ENCODE data around the gene STXBP4.

STXBP4 gene

GRCh38 chr17:54996441-54996840 is 27.9 kb downstream of the STXBP4 start:
- no peak overlapping the region for H3K18ac ChIP-seq (ENCODE audit: low read length)
- no peak overlapping the region for H2BK120ac ChIP-seq (ENCODE audit: low read depth, low read length)
- H3K23ac ChIP-seq (ENCODE audit: low read depth, low read length, poor library complexity), result no peak overlapping the region
- H3K4me2 ChIP-seq (ENCODE audit: insufficient read depth, low read length, poor library complexity, severe bottlenecking), result no peak overlapping the region
- H4K91ac ChIP-seq (ENCODE audit: low read depth, low read length, poor library complexity), result no peak overlapping the region
- H3K4me3 ChIP-seq (ENCODE audit: low read length in 2 of 2), result no peak overlapping the region
- H2AK5ac ChIP-seq (ENCODE audit: low read depth, low read length), result no peak overlapping the region
- no peak overlapping the region for H2BK5ac ChIP-seq (ENCODE audit: low read length)
- H3K14ac ChIP-seq (ENCODE audit: low read length), result no peak overlapping the region
- no peak overlapping the region for H2BK15ac ChIP-seq (ENCODE audit: low read length)
- H4K8ac ChIP-seq (ENCODE audit: low read depth, low read length), result no peak overlapping the region
- no peak for DNase-seq (ENCODE audit: low spot score)
- H2BK12ac ChIP-seq (ENCODE audit: low read length), result no peak overlapping the region
- no peak overlapping the region for H3K27ac ChIP-seq (replicated peaks; ENCODE audit: low read length)
- WGBS, 2 donors (ENCODE audit: extremely low coverage in 2 of 2, insufficient read length in 2 of 2, insufficient replicate concordance in 1 of 2), result no CpG with 5 or more reads among the region's 1 CpG
- no peak overlapping the region for H2AFZ ChIP-seq (ENCODE audit: low read length)
- H3K4me1 ChIP-seq (ENCODE audit: control insufficient read depth in 2 of 2, insufficient read depth in 1 of 2, low read depth in 1 of 2, low read length in 2 of 2), result no peaks in the 10 kb centered on the region
- H3K79me1 ChIP-seq (ENCODE audit: low read depth, low read length), result no peaks in the 10 kb centered on the region
- no peak overlapping the region for H3K4ac ChIP-seq (ENCODE audit: low read length)
- peaks cover 0 to 44% of the 10 kb centered on the region in 2 donors for H3K36me3 ChIP-seq (replicated peaks in 1 of 2; ENCODE audit: control insufficient read depth in 2 of 2, insufficient read depth in 2 of 2, low read length in 2 of 2)
- H3K9ac ChIP-seq (ENCODE audit: low read depth, low read length, poor library complexity), result no peak overlapping the region
- no peaks in the 10 kb centered on the region for H3K27me3 ChIP-seq (ENCODE audit: control insufficient read depth in 3 of 3, insufficient read depth in 3 of 3, low read depth in 1 of 3, low read length in 3 of 3)
- H3K9me3 ChIP-seq (replicated peaks in 1 of 2; ENCODE audit: control insufficient read depth in 2 of 2, insufficient read depth in 1 of 2, low read depth in 1 of 2, low read length in 2 of 2), result no peaks in the 10 kb centered on the region

GRCh38 chr17:55002458-55002857 is 33.9 kb downstream of the STXBP4 start:
- Histone ChIP-seq H3K9ac (ENCODE audit: low read depth, low read length, poor library complexity) (no peak overlapping the region), H3K79me1 (ENCODE audit: low read depth, low read length) (no peaks in the 10 kb centered on the region), H3K23ac (ENCODE audit: low read depth, low read length, poor library complexity) (no peak overlapping the region), H3K4me3 (ENCODE audit: low read length in 2 of 2) (no peak overlapping the region), H3K4me2 (ENCODE audit: insufficient read depth, low read length, poor library complexity, severe bottlenecking) (no peak overlapping the region), H3K4ac (ENCODE audit: low read length) (no peak overlapping the region), H4K8ac (ENCODE audit: low read depth, low read length) (no peak overlapping the region), H3K4me1 (ENCODE audit: control insufficient read depth in 2 of 2, insufficient read depth in 1 of 2, low read depth in 1 of 2, low read length in 2 of 2) (no peaks in the 10 kb centered on the region), H3K36me3 (replicated peaks in 1 of 2; ENCODE audit: control insufficient read depth in 2 of 2, insufficient read depth in 2 of 2, low read length in 2 of 2) (peaks cover 0 to 46% of the 10 kb centered on the region in 2 donors), H3K27me3 (ENCODE audit: control insufficient read depth in 3 of 3, insufficient read depth in 3 of 3, low read depth in 1 of 3, low read length in 3 of 3) (no peaks in the 10 kb centered on the region), H4K91ac (ENCODE audit: low read depth, low read length, poor library complexity) (no peak overlapping the region), H2BK15ac (ENCODE audit: low read length) (no peak overlapping the region), H3K18ac (ENCODE audit: low read length) (no peak overlapping the region), H2BK120ac (ENCODE audit: low read depth, low read length) (no peak overlapping the region), H2AFZ (ENCODE audit: low read length) (no peak overlapping the region), H2AK5ac (ENCODE audit: low read depth, low read length) (no peak overlapping the region), H2BK5ac (ENCODE audit: low read length) (no peak overlapping the region), H3K27ac (replicated peaks; ENCODE audit: low read length) (no peak overlapping the region), H3K14ac (ENCODE audit: low read length) (no peak overlapping the region), H2BK12ac (ENCODE audit: low read length) (no peak overlapping the region), H3K9me3 (replicated peaks in 1 of 2; ENCODE audit: control insufficient read depth in 2 of 2, insufficient read depth in 1 of 2, low read depth in 1 of 2, low read length in 2 of 2) (no peaks in the 10 kb centered on the region)
- DNase-seq (ENCODE audit: low spot score), result no peak

- Histone ChIP-seq H3K9ac (ENCODE audit: low read depth, low read length, poor library complexity) (no peak overlapping the region), H2AFZ (ENCODE audit: low read length) (no peak overlapping the region), H3K9me3 (replicated peaks in 1 of 2; ENCODE audit: control insufficient read depth in 2 of 2, insufficient read depth in 1 of 2, low read depth in 1 of 2, low read length in 2 of 2) (no peaks in the 10 kb centered on the region), H2AK5ac (ENCODE audit: low read depth, low read length) (no peak overlapping the region), H3K79me1 (ENCODE audit: low read depth, low read length) (no peaks in the 10 kb centered on the region), H2BK120ac (ENCODE audit: low read depth, low read length) (no peak overlapping the region), H2BK15ac (ENCODE audit: low read length) (no peak overlapping the region), H3K23ac (ENCODE audit: low read depth, low read length, poor library complexity) (no peak overlapping the region), H3K14ac (ENCODE audit: low read length) (no peak overlapping the region), H3K36me3 (replicated peaks in 1 of 2; ENCODE audit: control insufficient read depth in 2 of 2, insufficient read depth in 2 of 2, low read length in 2 of 2) (peaks cover 2 to 52% of the 10 kb centered on the region in 2 donors), H3K4me2 (ENCODE audit: insufficient read depth, low read length, poor library complexity, severe bottlenecking) (no peak overlapping the region), H3K18ac (ENCODE audit: low read length) (no peak overlapping the region), H2BK12ac (ENCODE audit: low read length) (no peak overlapping the region), H3K4me3 (ENCODE audit: low read length in 2 of 2) (no peak overlapping the region), H2BK5ac (ENCODE audit: low read length) (no peak overlapping the region), H3K27me3 (ENCODE audit: control insufficient read depth in 3 of 3, insufficient read depth in 3 of 3, low read depth in 1 of 3, low read length in 3 of 3) (no peaks in the 10 kb centered on the region), H4K8ac (ENCODE audit: low read depth, low read length) (no peak overlapping the region), H3K27ac (replicated peaks; ENCODE audit: low read length) (no peak overlapping the region), H3K4ac (ENCODE audit: low read length) (no peak overlapping the region), H4K91ac (ENCODE audit: low read depth, low read length, poor library complexity) (no peak overlapping the region), H3K4me1 (ENCODE audit: control insufficient read depth in 2 of 2, insufficient read depth in 1 of 2, low read depth in 1 of 2, low read length in 2 of 2) (no peaks in the 10 kb centered on the region)
- no peak for DNase-seq (ENCODE audit: low spot score)
- WGBS, 2 donors (ENCODE audit: extremely low coverage in 2 of 2, insufficient read length in 2 of 2, insufficient replicate concordance in 1 of 2), result no CpG with 5 or more reads among the region's 5 CpGs
Observed at GRCh38 chr17:55004484-55004883, 35.9 kb downstream of the STXBP4 start.

GRCh38 chr17:55005520-55005919 is 37.0 kb downstream of the STXBP4 start:
- no peak for DNase-seq (ENCODE audit: low spot score)
- no CpG with 5 or more reads among the region's 1 CpG for WGBS, 2 donors (ENCODE audit: extremely low coverage in 2 of 2, insufficient read length in 2 of 2, insufficient replicate concordance in 1 of 2)

More at GRCh38 chr17:55005520-55005919, 37.0 kb downstream of the STXBP4 start:
- H3K27ac ChIP-seq (replicated peaks; ENCODE audit: low read length), result no peak overlapping the region
- no peak overlapping the region for H3K23ac ChIP-seq (ENCODE audit: low read depth, low read length, poor library complexity)
- H2BK5ac ChIP-seq (ENCODE audit: low read length), result no peak overlapping the region
- H3K18ac ChIP-seq (ENCODE audit: low read length), result no peak overlapping the region
- no peak overlapping the region for H2AK5ac ChIP-seq (ENCODE audit: low read depth, low read length)
- H3K79me1 ChIP-seq (ENCODE audit: low read depth, low read length), result no peaks in the 10 kb centered on the region
- H2BK15ac ChIP-seq (ENCODE audit: low read length), result no peak overlapping the region
- H2BK120ac ChIP-seq (ENCODE audit: low read depth, low read length), result no peak overlapping the region
- no peaks in the 10 kb centered on the region for H3K4me1 ChIP-seq (ENCODE audit: control insufficient read depth in 2 of 2, insufficient read depth in 1 of 2, low read depth in 1 of 2, low read length in 2 of 2)
- no peak overlapping the region for H2BK12ac ChIP-seq (ENCODE audit: low read length)
- peaks cover 2 to 43% of the 10 kb centered on the region in 2 donors for H3K36me3 ChIP-seq (replicated peaks in 1 of 2; ENCODE audit: control insufficient read depth in 2 of 2, insufficient read depth in 2 of 2, low read length in 2 of 2)
- H4K8ac ChIP-seq (ENCODE audit: low read depth, low read length), result no peak overlapping the region
- no peak overlapping the region for H2AFZ ChIP-seq (ENCODE audit: low read length)
- no peaks in the 10 kb centered on the region for H3K27me3 ChIP-seq (ENCODE audit: control insufficient read depth in 3 of 3, insufficient read depth in 3 of 3, low read depth in 1 of 3, low read length in 3 of 3)
- H3K9ac ChIP-seq (ENCODE audit: low read depth, low read length, poor library complexity), result no peak overlapping the region
- H3K4me3 ChIP-seq (ENCODE audit: low read length in 2 of 2), result no peak overlapping the region
- H3K4ac ChIP-seq (ENCODE audit: low read length), result no peak overlapping the region
- H3K14ac ChIP-seq (ENCODE audit: low read length), result no peak overlapping the region
- H3K4me2 ChIP-seq (ENCODE audit: insufficient read depth, low read length, poor library complexity, severe bottlenecking), result no peak overlapping the region
- H4K91ac ChIP-seq (ENCODE audit: low read depth, low read length, poor library complexity), result no peak overlapping the region
- H3K9me3 ChIP-seq (replicated peaks in 1 of 2; ENCODE audit: control insufficient read depth in 2 of 2, insufficient read depth in 1 of 2, low read depth in 1 of 2, low read length in 2 of 2), result no peaks in the 10 kb centered on the region

All from neuronal stem cell (in vitro differentiated cells).